Measurements from ENCODE around the gene ARID5A. TPM values are rescaled to one million over a fixed set of nuclear protein-coding genes. Genes with fewer than 3 reads are reported as not detected.

Gene ARID5A
- total and polyA plus RNA-seq, 2 of the 13 experiments (the other 11 are each of a cell fraction or from before 2014, with no cell fraction given): 6.0 to 9.5 TPM

GRCh38 chr2:96549967-96550786 is 13.6 kb downstream of the ARID5A start (continued):
- TF ChIP-seq ZNF800 (CRISPR knock-in tag; IDR thresholded peaks at IDR 0.05) (peak; percentile 98), AHDC1 (CRISPR knock-in tag; IDR thresholded peaks at IDR 0.05; ENCODE audit: borderline replicate concordance) (no peak), ZBTB39 (CRISPR knock-in tag; IDR thresholded peaks at IDR 0.05) (peak; percentile 84; the same call in 1 of the 2 replicates), ZNF776 (CRISPR knock-in tag; IDR thresholded peaks at IDR 0.05) (peak; percentile 91; the same call in 1 of the 2 replicates), ZMYM3 (CRISPR knock-in tag; IDR thresholded peaks at IDR 0.05) (no peak; the same call in 1 of the 2 replicates), KLF9 (CRISPR knock-in tag; IDR thresholded peaks at IDR 0.05; ENCODE audit: low read depth) (0 out of 2 replicates have a peak, but pooled peaks have one; percentile 74), HCFC1 (IDR thresholded peaks at IDR 0.05; ENCODE audit: low read depth, low read length) (no peak), ZBTB3 (CRISPR knock-in tag; IDR thresholded peaks at IDR 0.05; ENCODE audit: borderline replicate concordance, low read depth) (0 out of 2 replicates have a peak, but pooled peaks have one; percentile 43), ATF3 (CRISPR knock-in tag; IDR thresholded peaks at IDR 0.05) (peak; percentile 52; the same call in 1 of the 2 replicates), ZNF839 (CRISPR knock-in tag; IDR thresholded peaks at IDR 0.05; ENCODE audit: borderline replicate concordance) (peak; percentile 69; the same call in 1 of the 2 replicates), ZC3H13 (CRISPR knock-in tag; IDR thresholded peaks at IDR 0.05) (peak; percentile 92), ZNF782 (CRISPR knock-in tag; IDR thresholded peaks at IDR 0.05; ENCODE audit: borderline replicate concordance) (no peak), ZBTB2 (CRISPR knock-in tag; IDR thresholded peaks at IDR 0.05; ENCODE audit: low read depth) (peak; percentile 88), SMARCE1 (IDR thresholded peaks at IDR 0.05; ENCODE audit: borderline replicate concordance) (no peak), POLR2AphosphoS2 (IDR thresholded peaks at IDR 0.05; ENCODE audit: low read depth, low read length) (no peak), SMAD9 (CRISPR knock-in tag; IDR thresholded peaks at IDR 0.05) (no peak), ZFP41 (CRISPR knock-in tag; IDR thresholded peaks at IDR 0.05; ENCODE audit: borderline replicate concordance) (peak; percentile 92; the same call in 1 of the 2 replicates)
